GM19328 (cell line): ENCODE measurements around the gene RAD9A.

ENCODE experiments used
- ATAC-seq: cut with Tn5 transposase; IDR thresholded peaks from one replicate; pipeline ENCODE4 v1.9.1; 2021; ENCODE audit warnings: mild to moderate bottlenecking, moderate library complexity; ENCODE audit not compliant: unreplicated experiment

The RAD9A gene

GRCh38 chr11:67373648-67374570, 17.9 kb upstream of the RAD9A start:
- ATAC-seq, result no peak

DNA sequence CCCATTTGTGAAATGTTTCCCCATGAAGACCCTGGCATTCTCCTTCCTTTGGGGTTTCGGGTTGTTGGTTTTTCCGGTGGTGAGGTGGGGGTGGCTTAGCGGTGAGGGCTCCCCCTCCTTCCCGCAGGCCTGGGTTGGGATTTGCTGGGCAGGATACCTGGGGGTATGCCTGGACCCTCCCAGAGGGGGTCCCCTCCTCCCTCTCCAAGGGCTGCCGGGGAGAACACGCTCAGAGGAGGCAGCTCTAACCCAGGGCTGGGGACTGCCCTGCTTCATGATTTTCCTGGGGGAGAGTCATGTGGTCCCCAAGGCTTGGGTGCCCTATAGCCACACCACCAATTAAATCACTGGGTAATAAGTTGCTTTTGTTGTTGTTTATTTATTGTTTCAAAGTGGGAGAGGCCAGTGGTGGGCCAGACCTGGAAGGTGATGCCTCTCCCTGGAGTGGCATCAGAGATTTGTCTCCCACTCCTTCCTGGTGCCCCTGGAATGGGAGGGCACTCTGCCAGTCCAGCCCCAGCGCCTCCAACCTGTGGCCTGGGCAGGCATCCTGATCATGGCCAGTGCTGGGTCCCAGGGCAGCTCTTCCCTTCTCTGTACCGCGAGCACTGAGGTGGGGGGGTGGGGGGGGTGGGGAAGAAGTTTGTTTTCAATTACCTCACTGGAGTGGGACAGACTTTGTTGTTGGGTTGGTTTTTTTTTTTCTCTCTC, 17.1 kb upstream of the RAD9A start:
- no peak for ATAC-seq

- no peak for ATAC-seq
Observed at GRCh38 chr11:67375320-67376055, 16.3 kb upstream of the RAD9A start.

- no peak for ATAC-seq
Observed at GRCh38 chr11:67376063-67376820, 15.5 kb upstream of the RAD9A start.

- ATAC-seq, result no peak
Observed at GRCh38 chr11:67376873-67377808, 14.6 kb upstream of the RAD9A start.

DNA sequence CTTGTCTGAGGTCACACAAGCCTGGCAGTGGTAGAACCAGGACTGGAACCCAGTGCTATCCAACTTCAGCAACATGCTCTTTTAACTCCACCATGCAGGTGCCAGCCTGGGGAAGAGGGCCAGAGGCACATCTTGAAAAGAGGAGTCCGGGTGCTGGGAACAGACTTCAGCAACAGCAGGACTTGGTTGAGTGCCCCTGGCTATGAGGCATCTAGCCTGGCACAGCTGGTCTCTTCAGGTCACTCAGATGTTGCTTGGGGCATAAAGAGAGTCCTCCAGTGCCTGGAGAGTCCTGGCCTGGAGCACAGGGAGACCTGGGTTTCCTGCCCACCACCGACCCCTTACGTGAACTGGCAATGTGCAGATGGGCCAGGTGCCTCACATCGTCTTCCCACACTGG, 13.2 kb upstream of the RAD9A start:
- no peak for ATAC-seq

GRCh38 chr11:67379061-67380058, 12.4 kb upstream of the RAD9A start:
- no peak for ATAC-seq

DNA sequence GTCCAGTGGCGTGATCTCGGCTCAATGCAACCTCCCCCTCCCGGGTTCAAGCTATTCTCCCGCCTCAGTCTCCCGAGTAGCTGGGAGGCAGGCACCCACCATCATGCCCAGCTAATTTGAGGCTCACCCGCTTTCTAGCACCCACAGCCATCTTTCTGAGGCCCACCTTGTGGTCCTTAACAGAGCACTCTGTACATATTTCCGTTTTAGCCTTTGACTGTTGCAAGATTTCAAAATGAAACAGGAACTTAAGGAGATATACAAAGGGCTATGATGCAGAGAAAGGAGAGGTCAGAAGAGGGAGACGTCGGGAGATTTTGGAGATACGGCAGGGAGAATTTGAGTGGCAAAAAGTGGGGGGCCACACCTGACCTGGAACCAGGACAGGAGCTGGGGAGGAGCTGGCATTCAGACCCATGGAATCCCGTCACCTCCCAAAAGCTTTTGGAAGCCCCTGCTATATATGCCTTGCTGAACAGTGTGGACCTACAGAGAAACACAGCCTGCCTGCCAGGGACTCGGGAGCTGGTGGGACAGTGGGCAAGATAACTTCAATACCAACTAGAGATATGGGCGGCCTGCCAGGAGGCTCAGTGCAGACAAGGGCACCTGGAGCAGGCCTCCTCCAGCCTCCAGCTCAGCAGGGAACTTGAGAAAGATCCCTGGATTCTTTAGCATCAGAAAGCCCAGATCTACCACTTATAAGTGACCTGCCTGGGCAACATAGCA, 10.4 kb upstream of the RAD9A start:
- no peak for ATAC-seq

DNA sequence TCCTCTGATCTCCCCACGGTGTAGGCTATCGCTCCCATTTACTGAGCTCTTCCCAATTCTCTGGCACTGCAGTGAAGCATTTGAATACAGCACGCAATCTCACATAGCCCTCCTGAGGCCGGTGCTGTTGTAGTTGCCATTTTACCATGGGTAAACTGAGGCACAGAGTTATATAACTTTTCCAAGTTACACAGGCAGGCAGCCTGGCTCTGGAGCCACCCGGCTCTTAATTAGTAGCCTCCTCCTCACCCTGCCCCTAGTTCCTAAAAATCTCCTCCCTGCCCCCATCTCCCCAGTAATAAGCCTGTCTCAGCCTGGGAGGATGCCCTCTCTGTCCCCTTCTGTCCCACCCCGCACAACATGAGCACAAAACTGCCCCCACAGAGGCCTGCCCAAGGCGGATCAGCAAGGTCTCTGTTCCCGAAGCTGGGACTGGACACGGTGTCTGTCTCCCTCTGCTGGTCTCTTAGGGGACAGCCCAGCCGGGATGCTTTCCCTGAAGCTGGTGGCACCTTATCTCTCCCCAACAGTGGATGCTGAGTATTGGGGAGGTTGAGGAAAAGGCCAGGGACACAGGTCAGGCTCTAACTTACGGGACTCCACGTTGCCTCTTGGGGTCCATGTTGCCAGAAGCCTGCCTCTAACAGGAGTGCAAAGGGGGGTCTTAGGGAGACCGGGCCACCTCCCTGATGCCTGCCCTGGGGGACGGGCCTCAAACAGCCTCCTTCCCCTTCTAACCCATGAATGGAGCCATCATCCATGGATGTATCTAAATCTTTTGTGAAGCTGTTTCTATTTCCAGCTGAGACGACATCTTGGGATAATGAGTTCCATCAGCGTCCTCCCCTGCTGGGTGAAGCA, 9.3 kb upstream of the RAD9A start:
- no peak for ATAC-seq

- no peak for ATAC-seq
Observed at GRCh38 chr11:67384851-67385366, 6.9 kb upstream of the RAD9A start.

DNA sequence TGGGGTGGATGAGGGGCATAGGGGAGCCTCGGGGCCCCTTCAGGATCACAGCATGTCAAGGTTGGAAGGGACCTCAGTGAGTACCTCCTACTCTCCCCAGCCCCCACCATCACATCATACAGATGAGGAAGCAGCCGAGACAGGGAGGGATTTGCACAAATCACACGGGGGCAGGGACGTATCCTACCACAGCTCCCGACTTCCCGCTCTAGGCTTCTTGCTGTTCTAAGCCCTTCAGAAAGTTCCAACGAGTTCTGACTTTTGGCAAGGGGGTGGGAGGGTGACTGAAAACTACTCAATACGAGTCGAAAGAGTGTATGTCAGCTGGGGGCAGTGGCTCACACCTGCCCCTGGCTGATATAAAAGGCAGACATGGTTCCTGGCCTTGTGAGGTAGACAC, 4.7 kb upstream of the RAD9A start:
- ATAC-seq, result no peak

DNA sequence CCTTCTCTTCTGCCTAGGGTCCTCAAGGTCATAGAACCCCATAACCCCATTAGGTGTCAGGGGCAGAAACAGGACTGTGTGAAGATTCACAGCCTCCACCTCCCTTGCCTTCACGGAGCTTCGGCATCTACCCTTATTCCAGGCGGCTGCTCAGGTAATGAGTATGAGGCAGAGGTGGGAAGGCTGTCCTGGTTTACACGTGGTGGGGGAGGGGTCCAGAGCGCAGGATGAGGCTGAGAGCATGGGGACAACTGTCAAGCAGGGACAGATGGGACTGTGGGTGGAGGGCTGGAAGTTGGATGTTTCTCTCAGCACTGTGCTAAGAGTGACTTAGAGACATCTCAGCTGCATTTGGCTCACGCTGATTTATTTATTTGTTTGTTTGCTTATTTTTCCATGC, 4.3 kb upstream of the RAD9A start:
- ATAC-seq, result no peak

- ATAC-seq, result no peak
Observed at GRCh38 chr11:67389477-67389876, 2.3 kb upstream of the RAD9A start.

GRCh38 chr11:67390947-67391303, 861 bp upstream of the RAD9A start:
- ATAC-seq, result no peak

- no peak for ATAC-seq
Observed at GRCh38 chr11:67392183-67392715, 463 bp downstream of the RAD9A start.

GRCh38 chr11:67393437-67393836, 1.7 kb downstream of the RAD9A start:
- ATAC-seq, result no peak
